Endothelial cell of umbilical vein (primary cell): ENCODE results near the gene NBPF11.
"Not testable (repeated sequence)": the region's sequence is repeated elsewhere in the genome, so short reads cannot be mapped to it uniquely, and the experiment has no call there.

Source experiments
- CTCF ChIP-seq, 2 donors: IDR thresholded peaks; 1 replicate in 1 of 2; 2 replicates in 1 of 2; pipeline ENCODE4 v1.5.1; 2011; ENCODE audit warnings: low read length in 2 of 2, mild to moderate bottlenecking in 2 of 2, moderate library complexity in 2 of 2, control low read depth in 1 of 2, inconsistent platforms in 1 of 2, low read depth in 1 of 2; ENCODE audit not compliant: insufficient read depth in 1 of 2; ENCODE audit errors: extremely low read depth in 1 of 2
- EZH2 ChIP-seq: IDR thresholded peaks from 2 replicates; pipeline ENCODE4 v1.6.1; 2012; ENCODE audit warnings: borderline replicate concordance, low read depth, mild to moderate bottlenecking, moderate library complexity, low read length, inconsistent platforms; ENCODE audit not compliant: severe bottlenecking
- FOS ChIP-seq: IDR thresholded peaks from 2 replicates; pipeline ENCODE4 v1.6.1; 2011; ENCODE audit warnings: mild to moderate bottlenecking, low read length, moderate library complexity, borderline replicate concordance; ENCODE audit not compliant: insufficient read depth
- JUN ChIP-seq: IDR thresholded peaks from 2 replicates; pipeline ENCODE4 v1.6.1; 2011; ENCODE audit warnings: borderline replicate concordance, low read depth; ENCODE audit not compliant: insufficient read length, insufficient read depth
- POLR2A ChIP-seq: IDR thresholded peaks from 2 replicates; pipeline ENCODE4 v1.6.1; 2012; ENCODE audit warnings: low read depth, mild to moderate bottlenecking, control low read depth, low read length
- POLR2AphosphoS5 ChIP-seq: IDR thresholded peaks from 2 replicates; pipeline ENCODE4 v1.6.1; 2012; ENCODE audit warnings: low read depth, mild to moderate bottlenecking, control low read depth, low read length, moderate library complexity; ENCODE audit not compliant: insufficient read depth
- TF ChIP-seq, protein P1 (sequence below): IDR thresholded peaks from 2 replicates; pipeline ENCODE4 v1.6.1; 2011; ENCODE audit not compliant: insufficient read depth, insufficient read length

- not testable (repeated sequence) for TF ChIP-seq CTCF (IDR thresholded peaks at IDR 0.05; ENCODE audit: extremely low read depth in 1 of 2, insufficient read depth in 1 of 2, low read depth in 1 of 2, low read length in 2 of 2); POLR2A; POLR2AphosphoS5; EZH2; FOS; JUN
- TF ChIP-seq, protein P1, sequence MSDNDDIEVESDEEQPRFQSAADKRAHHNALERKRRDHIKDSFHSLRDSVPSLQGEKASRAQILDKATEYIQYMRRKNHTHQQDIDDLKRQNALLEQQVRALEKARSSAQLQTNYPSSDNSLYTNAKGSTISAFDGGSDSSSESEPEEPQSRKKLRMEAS: not testable (repeated sequence)
Observed at GRCh38 chr1:148068201-148068600, 83.9 kb downstream of the NBPF11 start.
